ENCODE data around the gene UBE2F. TPM values are rescaled to one million over a fixed set of nuclear protein-coding genes. Genes with fewer than 3 reads are reported as not detected.

UBE2F gene
- total and polyA plus RNA-seq, 2 donors (not counting 1 experiment from before 2014, with no cell fraction given): 53.7 to 113 TPM

DNA sequence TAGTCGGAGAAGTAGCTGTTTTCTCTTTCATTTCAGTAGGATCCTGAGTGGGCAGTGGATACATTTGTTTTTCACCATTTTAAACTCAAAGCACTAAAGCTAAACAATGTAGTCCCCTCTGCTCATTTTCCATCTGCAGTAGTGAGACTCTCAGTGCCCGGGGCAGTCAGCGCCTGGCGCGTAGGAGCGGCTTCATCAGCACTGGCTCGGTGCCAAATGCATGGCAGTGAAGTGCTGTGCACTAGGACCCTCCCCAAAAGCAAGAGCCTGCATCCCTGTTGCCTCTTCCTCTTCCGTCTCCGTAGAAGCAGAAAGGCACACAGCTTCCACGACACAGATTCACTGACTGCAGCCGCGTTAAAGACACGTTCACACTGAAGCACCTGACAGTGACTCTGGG is 114.3 kb downstream of the UBE2F start:
- Histone ChIP-seq H4K20me1 (ENCODE audit: control insufficient read depth, extremely low read depth, insufficient read depth, low read length) (no peaks in the 10 kb centered on the region), H3K27ac (ENCODE audit: insufficient read depth, low read length) (no peak overlapping the region), H3K4me3 (replicated peaks in 1 of 4; ENCODE audit: control extremely low read depth in 1 of 4, insufficient read depth in 1 of 4, low read depth in 3 of 4, low read length in 4 of 4) (no peak overlapping the region), H3K79me2 (ENCODE audit: control insufficient read depth, insufficient read depth, low read length) (no peaks in the 10 kb centered on the region), H3K27me3 (ENCODE audit: control insufficient read depth, insufficient read depth, low read length) (no peaks in the 10 kb centered on the region), H3K4me2 (ENCODE audit: extremely low read depth, insufficient read depth, low read length) (no peak overlapping the region), H3K9me3 (ENCODE audit: control insufficient read depth, insufficient read depth, low read depth, low read length) (no peaks in the 10 kb centered on the region), H3K36me3 (ENCODE audit: control insufficient read depth, insufficient read depth, low read length) (peaks cover 2% of the 10 kb centered on the region), H3K9ac (ENCODE audit: insufficient read depth, low read length) (no peak overlapping the region), H3K4me1 (ENCODE audit: control insufficient read depth, extremely low read depth, insufficient read depth, low read length) (no peaks in the 10 kb centered on the region), H2AFZ (ENCODE audit: low read length) (no peak overlapping the region)
- no peak for DNase-seq (ENCODE audit: low read depth in 2 of 2)
- TF ChIP-seq EZH2 (IDR thresholded peaks at IDR 0.05; ENCODE audit: low read length, missing control alignments): no peak
- TF ChIP-seq, protein P1, sequence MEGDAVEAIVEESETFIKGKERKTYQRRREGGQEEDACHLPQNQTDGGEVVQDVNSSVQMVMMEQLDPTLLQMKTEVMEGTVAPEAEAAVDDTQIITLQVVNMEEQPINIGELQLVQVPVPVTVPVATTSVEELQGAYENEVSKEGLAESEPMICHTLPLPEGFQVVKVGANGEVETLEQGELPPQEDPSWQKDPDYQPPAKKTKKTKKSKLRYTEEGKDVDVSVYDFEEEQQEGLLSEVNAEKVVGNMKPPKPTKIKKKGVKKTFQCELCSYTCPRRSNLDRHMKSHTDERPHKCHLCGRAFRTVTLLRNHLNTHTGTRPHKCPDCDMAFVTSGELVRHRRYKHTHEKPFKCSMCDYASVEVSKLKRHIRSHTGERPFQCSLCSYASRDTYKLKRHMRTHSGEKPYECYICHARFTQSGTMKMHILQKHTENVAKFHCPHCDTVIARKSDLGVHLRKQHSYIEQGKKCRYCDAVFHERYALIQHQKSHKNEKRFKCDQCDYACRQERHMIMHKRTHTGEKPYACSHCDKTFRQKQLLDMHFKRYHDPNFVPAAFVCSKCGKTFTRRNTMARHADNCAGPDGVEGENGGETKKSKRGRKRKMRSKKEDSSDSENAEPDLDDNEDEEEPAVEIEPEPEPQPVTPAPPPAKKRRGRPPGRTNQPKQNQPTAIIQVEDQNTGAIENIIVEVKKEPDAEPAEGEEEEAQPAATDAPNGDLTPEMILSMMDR (conservative IDR thresholded peaks at IDR 0.05 in 1 of 2, IDR thresholded peaks at IDR 0.05 in 1 of 2; ENCODE audit: low read depth in 1 of 2, low read length in 2 of 2): no peak

DNA sequence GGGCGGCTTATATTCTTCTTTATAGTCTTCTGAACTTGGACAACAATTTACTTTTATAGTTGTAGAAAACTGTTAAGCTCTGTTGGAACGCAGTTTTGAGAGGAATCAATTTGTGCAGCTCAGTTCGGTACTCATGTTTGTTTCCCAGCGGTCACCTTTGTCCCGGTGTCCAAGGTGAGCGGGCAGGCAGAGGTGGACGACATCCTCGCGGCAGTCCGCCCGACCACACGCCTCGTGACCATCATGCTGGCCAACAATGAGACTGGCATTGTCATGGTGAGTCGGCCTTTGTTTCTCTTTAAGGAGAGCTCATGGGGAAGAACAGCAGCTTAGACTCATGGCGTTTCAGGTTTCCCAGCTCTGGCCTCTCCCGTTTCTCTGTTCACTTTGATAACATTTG is 114.7 kb downstream of the UBE2F start:
- no peaks in the 10 kb centered on the region for H3K79me2 ChIP-seq (ENCODE audit: control insufficient read depth, insufficient read depth, low read length)
- no peak overlapping the region for H3K4me3 ChIP-seq (replicated peaks in 1 of 4; ENCODE audit: control extremely low read depth in 1 of 4, insufficient read depth in 1 of 4, low read depth in 3 of 4, low read length in 4 of 4)
- no peak overlapping the region for H3K9ac ChIP-seq (ENCODE audit: insufficient read depth, low read length)
- H3K4me1 ChIP-seq (ENCODE audit: control insufficient read depth, extremely low read depth, insufficient read depth, low read length): no peaks in the 10 kb centered on the region
- no peak for DNase-seq (ENCODE audit: low read depth in 2 of 2)
- H2AFZ ChIP-seq (ENCODE audit: low read length): no peak overlapping the region
- no peak overlapping the region for H3K27ac ChIP-seq (ENCODE audit: insufficient read depth, low read length)
- peaks cover 2% of the 10 kb centered on the region for H3K36me3 ChIP-seq (ENCODE audit: control insufficient read depth, insufficient read depth, low read length)
- TF ChIP-seq, protein P1 (conservative IDR thresholded peaks at IDR 0.05 in 1 of 2, IDR thresholded peaks at IDR 0.05 in 1 of 2; ENCODE audit: low read depth in 1 of 2, low read length in 2 of 2): no peak
- no peak for TF ChIP-seq EZH2 (IDR thresholded peaks at IDR 0.05; ENCODE audit: low read length, missing control alignments)
- H3K4me2 ChIP-seq (ENCODE audit: extremely low read depth, insufficient read depth, low read length): no peak overlapping the region
- no peaks in the 10 kb centered on the region for H4K20me1 ChIP-seq (ENCODE audit: control insufficient read depth, extremely low read depth, insufficient read depth, low read length)
- no peaks in the 10 kb centered on the region for H3K9me3 ChIP-seq (ENCODE audit: control insufficient read depth, insufficient read depth, low read depth, low read length)
- H3K27me3 ChIP-seq (ENCODE audit: control insufficient read depth, insufficient read depth, low read length): no peaks in the 10 kb centered on the region

DNA sequence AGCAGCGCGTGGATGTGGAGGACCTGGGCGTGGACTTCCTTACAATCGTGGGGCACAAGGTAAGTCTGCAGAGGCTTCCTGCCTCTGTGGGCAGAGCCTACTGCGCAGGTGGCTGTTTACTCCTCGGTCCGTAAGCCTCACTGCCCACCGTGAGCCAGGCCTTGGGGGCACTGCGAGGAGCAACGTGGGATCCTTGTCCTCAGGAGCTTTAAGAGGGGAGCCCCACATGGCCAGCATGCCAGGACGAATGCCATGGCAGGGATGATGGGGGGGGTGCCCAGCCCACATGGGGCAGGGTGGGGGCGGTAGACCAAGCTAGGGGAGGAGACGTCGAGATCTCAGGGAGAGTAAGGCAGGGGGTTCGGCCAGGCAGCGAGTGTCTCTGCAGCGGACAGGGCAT is 115.3 kb downstream of the UBE2F start:
- TF ChIP-seq EZH2 (IDR thresholded peaks at IDR 0.05; ENCODE audit: low read length, missing control alignments): no peak
- TF ChIP-seq, protein P1 (conservative IDR thresholded peaks at IDR 0.05 in 1 of 2, IDR thresholded peaks at IDR 0.05 in 1 of 2; ENCODE audit: low read depth in 1 of 2, low read length in 2 of 2): no peak
- Histone ChIP-seq H3K27me3 (ENCODE audit: control insufficient read depth, insufficient read depth, low read length) (no peaks in the 10 kb centered on the region), H3K79me2 (ENCODE audit: control insufficient read depth, insufficient read depth, low read length) (no peaks in the 10 kb centered on the region), H3K4me2 (ENCODE audit: extremely low read depth, insufficient read depth, low read length) (no peak overlapping the region), H3K4me1 (ENCODE audit: control insufficient read depth, extremely low read depth, insufficient read depth, low read length) (no peaks in the 10 kb centered on the region), H3K9me3 (ENCODE audit: control insufficient read depth, insufficient read depth, low read depth, low read length) (no peaks in the 10 kb centered on the region), H2AFZ (ENCODE audit: low read length) (no peak overlapping the region), H3K4me3 (replicated peaks in 1 of 4; ENCODE audit: control extremely low read depth in 1 of 4, insufficient read depth in 1 of 4, low read depth in 3 of 4, low read length in 4 of 4) (no peak overlapping the region), H3K27ac (ENCODE audit: insufficient read depth, low read length) (no peak overlapping the region), H3K36me3 (ENCODE audit: control insufficient read depth, insufficient read depth, low read length) (peaks cover 2% of the 10 kb centered on the region), H3K9ac (ENCODE audit: insufficient read depth, low read length) (no peak overlapping the region), H4K20me1 (ENCODE audit: control insufficient read depth, extremely low read depth, insufficient read depth, low read length) (no peaks in the 10 kb centered on the region)
- no peak for DNase-seq (ENCODE audit: low read depth in 2 of 2)

Data from fibroblast of lung (primary cell).